Breast epithelium (tissue), 4 donors: ENCODE measurements around the gene PRR19. TPM values are rescaled to one million over a fixed set of nuclear protein-coding genes. Genes with fewer than 3 reads are reported as not detected.

Experiments used
- DNase-seq, 2 donors: peaks; one replicate each; pipeline ENCODE4 v3.0.0-alpha.2; 2019; ENCODE audit warnings: low spot score in 2 of 2
- H3K27ac ChIP-seq, 2 donors: fragments of 200-600 bp; sonication (generic) in 1 of 2; one replicate each; pipeline ENCODE4 v1.5.1; 2016 to 2019; ENCODE audit warnings: mild to moderate bottlenecking in 1 of 2
- H3K27me3 ChIP-seq, 2 donors: fragments of 200-600 bp; sonication (generic) in 1 of 2; one replicate each; pipeline versions ENCODE4 v1.5.1 to v1.6.0; 2017 to 2019; ENCODE audit warnings: control low read depth in 1 of 2, mild to moderate bottlenecking in 1 of 2
- H3K36me3 ChIP-seq: fragments of 200-600 bp; one replicate; pipeline ENCODE4 v1.5.1; 2019
- H3K4me1 ChIP-seq, 2 donors: fragments of 200-600 bp; sonication (generic); one replicate each; pipeline ENCODE4 v1.5.1; 2016 to 2019; ENCODE audit warnings: control low read depth in 1 of 2
- H3K4me3 ChIP-seq, 3 donors: fragments of 200-600 bp; sonication (generic); 1 replicate in 2 of 3; 2 replicates in 1 of 3; pipeline ENCODE4 v1.5.1; 2016 to 2019; ENCODE audit warnings: mild to moderate bottlenecking in 3 of 3, moderate library complexity in 2 of 3
- H3K9me3 ChIP-seq, 2 donors: fragments of 200-600 bp; sonication (generic) in 1 of 2; one replicate each; pipeline ENCODE4 v1.5.1; 2016 to 2019; ENCODE audit warnings: control low read depth in 1 of 2
- POLR2A ChIP-seq: fragments of 450-650 bp; IDR thresholded peaks from one replicate; pipeline ENCODE4 v1.6.1; 2016; ENCODE audit warnings: antibody characterized with exemption, mild to moderate bottlenecking, moderate library complexity
- POLR2AphosphoS5 ChIP-seq, 3 donors: sonication (generic); formaldehyde crosslinking; IDR thresholded peaks; one replicate each; pipeline ENCODE4 v1.6.1; 2017; ENCODE audit warnings: antibody characterized with exemption in 3 of 3
- intact Hi-C: fragments of 100-400 bp; cut with DNase I; formaldehyde crosslinking; loops from one replicate; pipeline ENCODE4 v1.15.1; 2023; ENCODE audit warnings: low total_unique reads
- total RNA-seq, 3 donors: library from RNA; depleted of rRNA; stranded (reverse); fragments of >200 nt; gene quantifications; one replicate each; pipeline ENCODE4 v1.1.0, GENCODE V29; 2016
- TF ChIP-seq, protein P1 (sequence below), 3 donors: fragments of 450-650 bp; IDR thresholded peaks; one replicate each; pipeline ENCODE4 v1.5.1; 2016 to 2017; ENCODE audit warnings: antibody characterized with exemption in 3 of 3, mild to moderate bottlenecking in 3 of 3, moderate library complexity in 3 of 3

PRR19 gene
- total RNA-seq, 3 donors from 2014 or later, result 0.33 to 2.6 (median 0.48) TPM

GRCh38 chr19:42353341-42354015 is 51.5 kb downstream of the PRR19 start:
- TF ChIP-seq, protein P1, sequence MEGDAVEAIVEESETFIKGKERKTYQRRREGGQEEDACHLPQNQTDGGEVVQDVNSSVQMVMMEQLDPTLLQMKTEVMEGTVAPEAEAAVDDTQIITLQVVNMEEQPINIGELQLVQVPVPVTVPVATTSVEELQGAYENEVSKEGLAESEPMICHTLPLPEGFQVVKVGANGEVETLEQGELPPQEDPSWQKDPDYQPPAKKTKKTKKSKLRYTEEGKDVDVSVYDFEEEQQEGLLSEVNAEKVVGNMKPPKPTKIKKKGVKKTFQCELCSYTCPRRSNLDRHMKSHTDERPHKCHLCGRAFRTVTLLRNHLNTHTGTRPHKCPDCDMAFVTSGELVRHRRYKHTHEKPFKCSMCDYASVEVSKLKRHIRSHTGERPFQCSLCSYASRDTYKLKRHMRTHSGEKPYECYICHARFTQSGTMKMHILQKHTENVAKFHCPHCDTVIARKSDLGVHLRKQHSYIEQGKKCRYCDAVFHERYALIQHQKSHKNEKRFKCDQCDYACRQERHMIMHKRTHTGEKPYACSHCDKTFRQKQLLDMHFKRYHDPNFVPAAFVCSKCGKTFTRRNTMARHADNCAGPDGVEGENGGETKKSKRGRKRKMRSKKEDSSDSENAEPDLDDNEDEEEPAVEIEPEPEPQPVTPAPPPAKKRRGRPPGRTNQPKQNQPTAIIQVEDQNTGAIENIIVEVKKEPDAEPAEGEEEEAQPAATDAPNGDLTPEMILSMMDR (IDR thresholded peaks at IDR 0.05), result no peak
- no peak for TF ChIP-seq POLR2AphosphoS5 (IDR thresholded peaks at IDR 0.05)
- TF ChIP-seq POLR2A, result no peak
- no peaks in the 10 kb centered on the region for H3K4me1 ChIP-seq
- H3K9me3 ChIP-seq, result no peaks in the 10 kb centered on the region
- no peak overlapping the region for H3K4me3 ChIP-seq
- intact Hi-C loops, result loop anchor here (5.0 kb wide), 1 partner anchor 1801 kb away; no protein-coding TSS in a partner anchor
- no peak for DNase-seq
- H3K27ac ChIP-seq, result no peak overlapping the region
- no peaks in the 10 kb centered on the region for H3K27me3 ChIP-seq
- H3K36me3 ChIP-seq, result peaks cover 8% of the 10 kb centered on the region

DNA sequence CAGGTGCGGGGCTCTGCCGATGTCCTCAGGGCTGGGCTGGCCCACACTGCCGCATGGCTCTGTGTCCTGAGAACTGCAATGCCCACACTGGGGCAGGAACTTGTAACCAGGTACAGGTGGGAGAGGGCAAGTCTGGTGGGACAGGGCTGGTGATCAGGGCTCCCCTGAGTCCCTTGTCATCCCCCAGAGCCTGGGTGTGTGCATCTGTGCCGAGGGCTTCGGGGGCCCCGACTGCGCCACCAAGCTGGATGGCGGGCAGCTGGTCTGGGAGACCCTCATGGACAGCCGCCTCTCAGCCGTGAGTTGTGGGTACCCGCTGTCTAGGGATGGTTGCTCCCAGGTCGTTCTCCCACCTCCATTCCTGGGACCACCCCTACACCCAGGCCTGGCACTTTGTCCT is 54.0 kb downstream of the PRR19 start:
- intact Hi-C loops, result no loop called here
- TF ChIP-seq POLR2A, result no peak
- TF ChIP-seq POLR2AphosphoS5 (IDR thresholded peaks at IDR 0.05), result no peak
- no peaks in the 10 kb centered on the region for H3K27me3 ChIP-seq
- H3K27ac ChIP-seq, result no peak overlapping the region
- DNase-seq, result no peak
- peaks cover 8% of the 10 kb centered on the region for H3K36me3 ChIP-seq
- no peak overlapping the region for H3K4me3 ChIP-seq
- no peaks in the 10 kb centered on the region for H3K4me1 ChIP-seq
- H3K9me3 ChIP-seq, result no peaks in the 10 kb centered on the region

DNA sequence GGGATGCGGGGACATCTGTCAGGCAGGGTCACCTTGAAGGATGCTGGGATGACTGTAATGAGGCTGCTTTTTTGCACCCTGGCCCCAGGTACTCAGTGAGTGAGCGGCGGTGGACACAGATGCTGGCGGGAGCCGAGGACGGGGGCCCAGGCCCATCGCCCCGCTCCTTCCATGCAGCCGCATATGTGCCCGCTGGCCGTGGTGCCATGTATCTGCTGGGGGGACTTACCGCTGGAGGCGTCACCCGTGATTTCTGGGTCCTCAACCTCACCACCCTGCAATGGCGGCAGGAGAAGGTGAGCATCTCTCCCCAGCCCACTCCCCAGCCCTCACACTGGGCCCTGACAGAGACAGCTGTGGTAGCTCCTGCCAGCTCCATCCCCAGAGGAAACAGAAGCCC is 54.8 kb downstream of the PRR19 start:
- no peaks in the 10 kb centered on the region for H3K9me3 ChIP-seq
- H3K4me1 ChIP-seq, result no peaks in the 10 kb centered on the region
- H3K27ac ChIP-seq, result no peak overlapping the region
- intact Hi-C loops, result no loop called here
- H3K4me3 ChIP-seq, result no peak overlapping the region
- TF ChIP-seq, protein P1 (IDR thresholded peaks at IDR 0.05), result no peak
- TF ChIP-seq POLR2A, result no peak
- TF ChIP-seq POLR2AphosphoS5 (IDR thresholded peaks at IDR 0.05), result no peak
- no peaks in the 10 kb centered on the region for H3K27me3 ChIP-seq
- peaks cover 8% of the 10 kb centered on the region for H3K36me3 ChIP-seq
- no peak for DNase-seq

- H3K36me3 ChIP-seq, result peaks cover 8% of the 10 kb centered on the region
- H3K4me3 ChIP-seq, result no peak overlapping the region
- H3K27ac ChIP-seq, result no peak overlapping the region
- no peaks in the 10 kb centered on the region for H3K27me3 ChIP-seq
- DNase-seq, result no peak
- H3K4me1 ChIP-seq, result no peaks in the 10 kb centered on the region
- TF ChIP-seq POLR2A (no peak), POLR2AphosphoS5 (IDR thresholded peaks at IDR 0.05) (no peak)
- TF ChIP-seq, protein P1 (IDR thresholded peaks at IDR 0.05), result no peak
- intact Hi-C loops, result no loop called here
- H3K9me3 ChIP-seq, result no peaks in the 10 kb centered on the region
Observed at GRCh38 chr19:42357290-42357689, 55.4 kb downstream of the PRR19 start.

Other genes with a start within 250 kb of the PRR19 start
- gene GRIK5, start 231.9 kb upstream of the PRR19 start, total RNA-seq, result 1 to 10 TPM in 2 of 3 donors, not detected in 1; 1.6 to 1.9 TPM
- gene ZNF574, start 226.0 kb upstream of the PRR19 start, total RNA-seq, result 10 to 100 TPM; 13.8 to 19.2 (median 15.1) TPM
- gene POU2F2, start 169.7 kb upstream of the PRR19 start, total RNA-seq, result 1 to 10 TPM; 1.2 to 2.9 (median 1.6) TPM
- gene DEDD2, start 84.5 kb upstream of the PRR19 start, total RNA-seq, result 10 to 100 TPM; 31.4 to 64.0 (median 37.0) TPM
- gene ZNF526, start 81.8 kb upstream of the PRR19 start, total RNA-seq, result 1 to 10 TPM; 4.0 to 6.9 (median 6.0) TPM
- 10 to 100 TPM; 18.7 to 22.1 (median 19.8) TPM for gene GSK3A, start 59.5 kb upstream of the PRR19 start, total RNA-seq
- 10 to 100 TPM; 11.4 to 38.6 (median 24.3) TPM for gene ERF, start 47.0 kb upstream of the PRR19 start, total RNA-seq
- 10 to 100 TPM; 20.2 to 25.6 (median 24.9) TPM for gene CIC, start 32.9 kb upstream of the PRR19 start, total RNA-seq
- 10 to 100 TPM in 2 of 3 donors, 1 to 10 TPM in 1; 7.5 to 32.4 (median 28.5) TPM for gene PAFAH1B3, start 492 bp downstream of the PRR19 start, total RNA-seq
- gene TMEM145, start 11.2 kb downstream of the PRR19 start, total RNA-seq, result under 1 TPM in 2 of 3 donors, not detected in 1; 0.33 to 0.59 TPM
- gene MEGF8, start 23.5 kb downstream of the PRR19 start, total RNA-seq, result 10 to 100 TPM in 2 of 3 donors, 1 to 10 TPM in 1; 9.7 to 15.5 (median 10.8) TPM
- 1 to 10 TPM; 2.6 to 4.8 (median 3.0) TPM for gene CNFN, start 88.2 kb downstream of the PRR19 start, total RNA-seq
- 1,000 to 10,000 TPM in 1 of 3 donors, 100 to 1,000 TPM in 2; 152 to 1,550 (median 380) TPM for gene LIPE, start 125.3 kb downstream of the PRR19 start, total RNA-seq
- 1 to 10 TPM in 2 of 3 donors, not detected in 1; 2.2 to 2.9 TPM for gene CXCL17, start 140.8 kb downstream of the PRR19 start, total RNA-seq
- gene CEACAM1, start 226.3 kb downstream of the PRR19 start, total RNA-seq, result 10 to 100 TPM in 2 of 3 donors, under 1 TPM in 1; 0.64 to 33.4 (median 12.3) TPM